AG04450 (cell line): ENCODE measurements around the gene HPX. TPM values are rescaled to one million over a fixed set of nuclear protein-coding genes. Genes with fewer than 3 reads are reported as not detected.
A peak's percentile ranks its signal among the peaks of the same experiment; 100 is the strongest.

ENCODE experiments used
- CTCF ChIA-PET: fragments of 300-600, 350-600 bp; formaldehyde crosslinking; extraction: SDS; loops from one replicate; lab custom pipeline; 2022; ENCODE audit warnings: antibody characterized with exemption, inconsistent platforms; lab: Charles Lee
- POLR2A ChIA-PET: fragments of 350-600 bp; formaldehyde crosslinking; extraction: SDS; loops from one replicate; lab custom pipeline; 2021; ENCODE audit warnings: antibody characterized with exemption, inconsistent platforms; lab: Yijun Ruan, JAX
- DNase-seq: peaks from one replicate; pipeline ENCODE4 v3.0.0-alpha.2; 2011; ENCODE audit warnings: low read depth, low spot score
- H3K27ac ChIP-seq: one replicate; pipeline ENCODE4 v1.5.1; 2012; ENCODE audit warnings: low read depth, low read length, control low read depth
- H3K27me3 ChIP-seq: one replicate; pipeline ENCODE4 v1.6.0; 2012; ENCODE audit warnings: low read length; ENCODE audit not compliant: control insufficient read depth, insufficient read depth
- H3K4me3 ChIP-seq: 2 replicates; pipeline ENCODE4 v1.5.1; 2011; ENCODE audit warnings: mild to moderate bottlenecking, low read depth, low read length, control low read depth
- H3K9me3 ChIP-seq: 2 replicates; pipeline ENCODE4 v1.5.1; 2012; ENCODE audit warnings: low read length; ENCODE audit not compliant: control insufficient read depth, insufficient read depth
- polyA plus RNA-seq: library from polyadenylated mRNA; depleted of rRNA; stranded (reverse); fragments of >200 nt; gene quantifications from 2 replicates; pipeline ENCODE4 v1.2.3, GENCODE V29; 2011
- TF ChIP-seq, protein P1 (sequence below): IDR thresholded peaks from 2 replicates; pipeline ENCODE4 v1.5.1; 2011; ENCODE audit warnings: low read depth, low read length, control low read depth, inconsistent platforms

HPX gene
- polyA plus RNA-seq, 1 experiment = 0.32 TPM

DNA sequence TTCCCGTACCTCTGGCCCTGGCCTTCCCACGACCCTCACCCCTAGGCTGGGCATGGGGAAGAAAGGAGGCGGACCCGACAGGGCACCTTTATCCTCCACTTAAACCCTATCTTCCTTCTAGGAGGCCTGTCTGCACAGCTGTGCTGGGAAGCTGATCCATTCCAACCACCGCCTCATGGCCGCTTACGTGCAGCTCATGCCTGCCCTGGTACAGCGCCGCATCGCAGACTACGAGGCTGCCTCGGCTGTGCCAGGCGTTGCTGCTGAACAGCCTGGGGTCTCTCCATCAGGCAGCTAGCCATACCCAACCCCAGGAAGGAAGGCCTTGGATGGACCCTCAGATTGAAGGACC lies 41.1 kb upstream of the HPX start:
- Histone ChIP-seq H3K9me3 (no peaks in the 10 kb centered on the region; the same call in 1 of the 2 replicates), H3K27me3 (no peaks in the 10 kb centered on the region), H3K4me3 (peak overlapping the region; percentile 97), H3K27ac (peak overlapping the region; percentile 94)
- POLR2A ChIA-PET = interaction anchor here (0.7 to 1.9 kb wide), 6 partner anchors 9 to 162 kb away, joined by 3 to 6 read pairs (median 4); partner anchors contain the start of genes CAVIN3, SMPD1, TAF10 and TRIM3
- CTCF ChIA-PET = interaction anchor here (0.7 to 2.7 kb wide), 5 partner anchors 14 to 201 kb away, joined by 3 to 25 read pairs (median 4); partner anchors contain the start of gene MRPL17
- TF ChIP-seq, protein P1, sequence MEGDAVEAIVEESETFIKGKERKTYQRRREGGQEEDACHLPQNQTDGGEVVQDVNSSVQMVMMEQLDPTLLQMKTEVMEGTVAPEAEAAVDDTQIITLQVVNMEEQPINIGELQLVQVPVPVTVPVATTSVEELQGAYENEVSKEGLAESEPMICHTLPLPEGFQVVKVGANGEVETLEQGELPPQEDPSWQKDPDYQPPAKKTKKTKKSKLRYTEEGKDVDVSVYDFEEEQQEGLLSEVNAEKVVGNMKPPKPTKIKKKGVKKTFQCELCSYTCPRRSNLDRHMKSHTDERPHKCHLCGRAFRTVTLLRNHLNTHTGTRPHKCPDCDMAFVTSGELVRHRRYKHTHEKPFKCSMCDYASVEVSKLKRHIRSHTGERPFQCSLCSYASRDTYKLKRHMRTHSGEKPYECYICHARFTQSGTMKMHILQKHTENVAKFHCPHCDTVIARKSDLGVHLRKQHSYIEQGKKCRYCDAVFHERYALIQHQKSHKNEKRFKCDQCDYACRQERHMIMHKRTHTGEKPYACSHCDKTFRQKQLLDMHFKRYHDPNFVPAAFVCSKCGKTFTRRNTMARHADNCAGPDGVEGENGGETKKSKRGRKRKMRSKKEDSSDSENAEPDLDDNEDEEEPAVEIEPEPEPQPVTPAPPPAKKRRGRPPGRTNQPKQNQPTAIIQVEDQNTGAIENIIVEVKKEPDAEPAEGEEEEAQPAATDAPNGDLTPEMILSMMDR = no peak
- no peak for DNase-seq

DNA sequence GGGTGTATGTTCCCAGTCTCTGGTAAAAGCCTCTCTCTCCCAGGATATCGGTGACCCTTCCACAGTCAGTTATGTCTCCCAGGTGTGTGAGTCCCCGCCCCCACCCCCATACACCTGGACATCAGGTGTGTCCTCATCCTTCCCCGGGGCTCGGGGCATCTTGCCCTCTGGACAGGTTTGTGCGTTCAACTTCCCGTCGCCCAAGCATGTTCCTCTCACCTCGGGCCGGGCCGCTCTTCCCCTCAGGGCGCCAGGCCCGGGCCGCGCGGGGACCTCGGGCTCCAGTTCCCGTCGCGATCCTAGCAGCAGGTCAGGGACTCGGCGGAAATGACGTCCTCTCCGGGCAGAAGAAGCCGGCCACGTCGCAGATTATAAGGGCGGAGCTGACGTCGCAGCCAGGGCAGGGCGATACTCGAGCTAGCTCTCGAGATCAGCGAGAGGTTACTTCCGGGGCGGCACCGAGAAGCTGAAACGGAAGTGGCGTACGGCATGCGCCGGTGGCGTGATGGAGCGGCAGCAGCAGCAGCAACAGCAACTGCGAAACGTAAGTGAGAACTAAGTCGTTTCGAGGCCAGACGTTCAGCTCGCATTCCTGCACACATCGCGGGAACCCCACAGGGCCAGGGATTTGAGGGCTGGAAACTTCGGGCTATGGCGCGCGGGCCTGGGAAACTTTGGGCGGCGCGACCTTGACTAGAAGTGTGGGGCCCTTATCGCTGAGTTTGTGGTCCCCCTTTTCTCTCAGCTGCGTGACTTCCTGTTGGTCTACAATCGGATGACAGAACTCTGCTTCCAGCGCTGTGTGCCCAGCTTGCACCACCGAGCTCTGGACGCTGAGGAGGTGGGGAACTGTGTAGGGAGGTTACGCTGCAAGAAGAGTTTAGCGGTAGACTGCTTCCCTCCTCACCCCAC lies 40.5 kb upstream of the HPX start, which contains the start of the genes ARFIP2 and TIMM10B:
TSS of gene ARFIP2 (minus strand) at position 320 of the 912 bp plus-strand sequence. CDS start 910 bp downstream, outside the sequence.
TSS of gene TIMM10B (plus strand) at position 490 of the 912 bp plus-strand sequence. CDS start at position 506, 16 bp downstream.
- DNase-seq = peak; percentile 95
- CTCF ChIA-PET = interaction anchor here (0.6 to 2.7 kb wide), 5 partner anchors 15 to 202 kb away, joined by 3 to 25 read pairs (median 4); partner anchors contain the start of gene MRPL17
- POLR2A ChIA-PET = interaction anchor here (0.6 to 1.9 kb wide), 9 partner anchors 8 to 202 kb away, joined by 3 to 6 read pairs (median 4); partner anchors contain the start of genes APBB1, CAVIN3, MRPL17 and SMPD1
- peak within 1 kb of the TSS; percentile 97 for H3K4me3 ChIP-seq
- TF ChIP-seq, protein P1 = no peak
- peak within 1 kb of the TSS; percentile 94 for H3K27ac ChIP-seq
- H3K27me3 ChIP-seq = no peaks in the 10 kb centered on the region
- H3K9me3 ChIP-seq = no peaks in the 10 kb centered on the region; the same call in 1 of the 2 replicates

DNA sequence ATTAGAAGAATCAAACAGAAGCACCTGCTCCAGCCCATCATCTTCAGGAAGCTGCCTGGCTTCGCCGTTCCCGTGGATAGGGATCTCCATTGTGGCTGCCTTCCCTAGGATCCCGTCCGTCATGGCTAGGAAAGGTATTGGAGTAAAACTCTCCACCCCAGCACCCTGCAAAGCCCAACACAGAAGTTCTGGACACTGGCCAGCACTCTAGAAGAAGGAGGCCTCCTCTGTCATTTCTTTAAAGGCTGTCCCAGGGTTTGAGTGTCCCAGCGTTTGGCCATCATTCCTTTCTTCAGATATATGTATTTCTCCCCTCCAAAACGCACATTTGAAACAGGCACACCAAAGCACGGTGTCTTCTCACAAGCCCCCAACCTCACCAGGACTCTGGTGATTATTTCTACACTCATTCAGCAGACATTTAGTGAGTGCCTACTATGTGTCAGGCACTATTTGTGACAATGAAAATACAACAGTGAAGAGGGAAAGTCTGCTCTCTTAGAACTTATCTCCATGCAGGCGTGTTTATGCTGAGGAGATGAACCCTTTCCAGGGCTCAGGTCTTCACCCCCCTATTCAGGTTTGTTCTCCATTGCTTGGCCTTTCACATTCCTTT lies 39.6 kb upstream of the HPX start:
- POLR2A ChIA-PET = no interaction called here
- H3K27ac ChIP-seq = peak overlapping the region; percentile 90
- DNase-seq = no peak
- TF ChIP-seq, protein P1 = no peak
- H3K27me3 ChIP-seq = no peaks in the 10 kb centered on the region
- no peaks in the 10 kb centered on the region; the same call in 1 of the 2 replicates for H3K9me3 ChIP-seq
- H3K4me3 ChIP-seq = peak overlapping the region; percentile 97
- CTCF ChIA-PET = no interaction called here

DNA sequence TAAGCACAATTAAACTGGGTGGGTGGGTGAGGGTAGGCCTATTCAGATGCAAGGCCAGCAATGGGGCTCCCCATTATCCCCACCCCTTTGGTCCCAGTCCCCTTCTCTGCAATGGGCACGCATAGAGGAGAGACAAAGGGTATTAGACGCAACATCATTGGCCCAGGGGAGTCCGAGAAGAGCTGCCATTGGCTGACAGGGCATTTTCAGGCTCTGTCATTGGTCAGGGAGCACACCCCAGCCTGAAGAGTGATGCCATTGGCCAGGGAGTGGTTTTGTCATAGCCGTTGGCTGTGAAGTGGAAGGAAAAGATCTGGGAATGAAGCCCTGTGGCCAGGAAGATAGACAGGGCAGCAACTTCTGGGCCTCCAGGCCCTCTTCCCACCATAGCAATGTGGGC lies 35.8 kb upstream of the HPX start:
- Histone ChIP-seq H3K27ac (no peak overlapping the region), H3K9me3 (no peaks in the 10 kb centered on the region; the same call in 1 of the 2 replicates), H3K4me3 (no peak overlapping the region), H3K27me3 (no peaks in the 10 kb centered on the region)
- no peak for DNase-seq
- ChIA-PET CTCF (interaction anchor here (0.9 to 5.0 kb wide), 5 partner anchors 32 to 207 kb away, joined by 3 to 44 read pairs (median 5); partner anchors contain the start of gene MRPL17), POLR2A (interaction anchor here (1.4 kb wide), 1 partner anchor 157 kb away, joined by 3 read pairs; no protein-coding TSS in a partner anchor)
- TF ChIP-seq, protein P1 = no peak
